Thyroid gland (tissue), 4 donors: ENCODE measurements around the gene COPB1.

ENCODE experiments used
- CTCF ChIP-seq, 6 experiments: fragments of 200-600 bp in 3 of 6; fragments of 450-650 bp in 3 of 6; sonication (generic) in 3 of 6; IDR thresholded peaks; one replicate each; pipeline ENCODE4 v1.5.1; 2016 to 2019; ENCODE audit warnings: antibody characterized with exemption in 6 of 6, mild to moderate bottlenecking in 2 of 6, inconsistent platforms in 1 of 6, moderate library complexity in 1 of 6
- POLR2A ChIP-seq, 2 donors: fragments of 450-650 bp; IDR thresholded peaks; one replicate each; pipeline ENCODE4 v1.6.1; 2017; ENCODE audit warnings: antibody characterized with exemption in 2 of 2, mild to moderate bottlenecking in 2 of 2, moderate library complexity in 1 of 2

GRCh38 chr11:14500181-14500651 lies 605 bp upstream of the COPB1 start:
- TF ChIP-seq POLR2A (IDR thresholded peaks at IDR 0.05) (no peak), CTCF (IDR thresholded peaks at IDR 0.05) (no peak)
